HG02870 (cell line): ENCODE results near the gene SVOPL.
"Not testable (repeated sequence)": the region's sequence is repeated elsewhere in the genome, so short reads cannot be mapped to it uniquely, and the experiment has no call there.

ENCODE experiments used
- ATAC-seq: cut with Tn5 transposase; IDR thresholded peaks from one replicate; pipeline ENCODE4 v1.9.1; 2021; ENCODE audit warnings: mild to moderate bottlenecking, moderate library complexity; ENCODE audit not compliant: unreplicated experiment

Gene SVOPL

DNA sequence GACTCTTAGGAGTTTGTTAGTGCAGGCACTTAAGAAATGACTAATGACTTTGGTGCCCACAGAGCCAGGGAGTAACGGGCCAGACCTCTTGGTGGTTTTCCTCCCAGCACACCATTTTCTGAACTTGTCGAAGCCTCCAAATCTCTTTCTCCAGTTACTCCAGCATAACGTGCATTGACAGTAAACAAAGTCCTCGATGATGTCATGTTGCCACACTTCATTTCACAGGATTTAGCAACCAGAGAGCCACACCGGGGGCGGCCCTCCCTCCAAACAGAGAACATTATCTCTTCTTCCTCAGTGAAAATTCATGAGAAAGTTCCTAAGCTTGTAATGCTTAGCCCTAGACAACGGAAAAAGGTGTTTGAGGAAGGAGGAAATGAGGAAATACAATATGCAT, 4.0 kb upstream of the SVOPL start:
- ATAC-seq: no peak

DNA sequence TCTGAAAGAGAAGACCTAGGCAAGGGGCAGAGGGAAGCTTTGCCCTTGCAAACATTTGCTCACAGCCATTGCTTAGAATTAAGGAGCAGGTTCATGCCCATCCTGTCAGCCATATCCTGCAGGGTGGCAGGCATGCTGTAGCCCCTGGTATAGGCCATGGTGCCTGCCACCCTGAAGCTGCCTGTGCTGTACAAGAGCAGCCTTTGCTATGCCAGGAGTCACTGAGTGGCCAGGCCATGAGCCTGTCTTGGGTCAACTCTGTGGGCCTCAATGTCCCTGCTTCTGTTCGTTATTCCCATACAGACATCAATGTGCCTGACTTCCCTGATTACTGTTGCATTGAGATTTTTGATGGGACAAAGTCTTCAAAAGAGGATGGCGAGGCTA, 368 bp upstream of the SVOPL start:
- ATAC-seq: no peak

DNA sequence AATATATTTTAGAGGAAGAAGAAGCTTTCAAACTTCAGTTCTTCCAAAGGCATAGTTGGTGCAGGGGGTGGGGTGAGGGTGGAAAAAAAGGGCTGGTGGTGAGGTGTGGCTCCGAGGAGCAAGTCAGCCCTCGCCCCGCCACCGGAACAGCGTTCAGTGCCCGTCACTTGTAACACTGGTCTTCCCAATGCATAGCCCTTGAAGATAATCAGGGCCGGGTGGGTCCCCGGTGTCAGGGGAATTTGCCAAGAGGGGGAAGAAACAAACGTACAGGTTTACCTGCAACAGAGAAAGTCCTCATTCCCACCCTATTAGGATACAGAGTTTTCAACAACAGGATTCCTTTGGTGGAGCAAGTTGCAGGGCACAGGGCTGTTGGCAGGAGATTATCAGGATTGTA, 1.5 kb downstream of the SVOPL start:
- no peak for ATAC-seq

DNA sequence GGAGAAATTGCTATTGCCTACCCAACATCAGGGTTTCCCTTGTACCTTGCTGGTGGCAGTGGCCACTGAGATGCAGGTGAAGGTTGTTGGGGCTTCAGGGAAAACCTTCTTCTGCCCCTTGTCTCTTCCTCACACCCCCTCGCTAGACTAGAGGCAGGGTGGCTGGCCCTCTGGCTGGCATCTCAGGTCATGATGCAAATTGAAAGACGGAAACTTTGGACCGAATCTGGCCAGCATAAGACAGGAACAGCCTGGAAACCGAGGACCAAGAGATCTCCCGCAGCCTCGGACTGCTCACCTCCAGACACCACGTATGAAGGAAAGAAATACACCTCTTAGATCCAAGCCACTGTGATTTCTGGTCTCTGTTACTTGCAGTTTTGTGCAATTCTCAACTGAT, 2.9 kb downstream of the SVOPL start:
- no peak for ATAC-seq

DNA sequence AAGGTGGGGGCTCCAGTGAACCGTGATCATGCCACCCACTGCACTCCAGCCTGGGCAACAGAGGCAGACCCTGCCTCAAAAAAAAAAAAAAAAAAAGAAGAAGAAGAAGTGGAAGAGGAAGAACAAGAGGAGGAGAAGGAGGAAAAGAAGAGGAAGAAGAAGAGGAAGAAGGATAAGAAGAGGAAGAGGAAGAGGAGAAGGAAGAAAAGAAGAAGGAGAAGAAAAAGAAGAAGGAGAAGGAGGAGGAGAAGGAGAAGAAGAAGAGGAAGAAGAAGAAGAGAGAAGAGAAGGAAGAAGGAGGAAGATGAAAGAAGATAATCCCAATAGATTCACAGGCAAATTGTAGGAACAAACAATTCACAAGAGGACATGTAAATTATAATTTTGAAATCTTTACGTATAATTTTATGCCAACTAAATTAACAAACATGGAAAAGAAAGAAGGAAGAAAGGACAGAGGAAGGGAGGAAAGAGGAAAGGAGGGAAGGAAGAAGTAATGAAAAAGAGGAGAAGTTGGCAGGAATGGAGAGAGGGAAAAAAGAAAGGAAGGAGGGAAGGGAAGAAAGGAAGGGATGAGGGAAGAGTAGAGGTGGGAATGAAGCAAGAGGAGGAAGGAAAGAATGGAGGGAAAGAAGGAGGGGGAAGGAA, 3.5 kb downstream of the SVOPL start:
- ATAC-seq: no peak

DNA sequence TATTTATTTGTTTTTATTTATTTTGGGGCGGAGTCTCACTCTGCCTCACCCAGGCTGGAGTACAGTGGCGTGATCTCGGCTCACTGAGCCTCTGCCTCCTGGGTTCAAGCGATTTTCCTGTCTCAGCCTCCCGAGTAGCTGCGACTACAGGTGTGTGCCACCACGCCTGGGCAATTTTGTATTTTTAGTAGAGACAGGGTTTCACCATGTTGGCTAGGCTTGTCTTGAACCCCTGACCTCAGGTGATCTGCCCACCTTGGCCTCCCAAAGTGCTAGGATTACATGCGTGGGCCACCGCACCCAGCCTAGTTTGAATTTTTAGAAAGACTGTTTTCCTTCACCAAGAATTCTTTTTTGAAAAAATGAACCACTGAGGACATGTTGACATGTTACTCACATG, 5.4 kb downstream of the SVOPL start:
- not testable (repeated sequence) for ATAC-seq

DNA sequence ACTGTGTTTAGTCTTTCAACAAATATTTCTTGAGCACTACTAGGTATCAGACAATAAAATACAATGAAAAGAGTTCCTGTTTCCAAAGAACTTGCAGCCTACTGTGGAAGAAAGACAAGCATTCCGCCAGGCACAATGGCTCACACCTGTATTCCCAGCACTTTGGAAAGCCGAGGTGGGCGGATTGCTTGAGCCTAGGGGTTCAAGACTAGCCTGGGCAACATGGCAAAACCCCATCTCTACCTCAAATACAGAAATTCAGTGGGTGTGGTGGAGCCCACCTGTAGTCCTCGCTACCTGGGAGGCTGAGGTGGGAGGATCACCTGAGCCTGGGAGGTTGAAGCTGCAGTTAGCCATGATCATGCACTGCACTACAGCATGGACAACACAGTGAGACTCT, 6.1 kb downstream of the SVOPL start:
- no peak for ATAC-seq

DNA sequence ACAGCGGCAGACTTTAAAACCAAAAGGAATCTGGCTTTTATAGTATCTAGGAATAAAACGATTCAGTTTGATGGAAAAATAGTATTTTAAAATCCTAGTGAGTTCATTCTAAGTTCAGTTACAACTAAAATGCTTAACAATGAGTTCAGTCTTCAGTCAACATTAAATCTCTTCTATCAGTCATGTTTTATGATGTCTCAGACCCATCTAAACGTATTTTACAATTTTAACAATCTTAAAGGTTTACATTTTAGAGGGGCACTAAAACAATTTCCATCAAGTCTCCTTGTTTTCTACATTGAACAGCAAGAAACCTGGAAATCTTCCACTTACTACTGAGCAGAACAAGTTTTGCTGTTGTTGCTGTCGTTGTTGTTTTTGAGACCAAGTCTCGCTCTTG, 10.0 kb downstream of the SVOPL start:
- ATAC-seq: no peak

DNA sequence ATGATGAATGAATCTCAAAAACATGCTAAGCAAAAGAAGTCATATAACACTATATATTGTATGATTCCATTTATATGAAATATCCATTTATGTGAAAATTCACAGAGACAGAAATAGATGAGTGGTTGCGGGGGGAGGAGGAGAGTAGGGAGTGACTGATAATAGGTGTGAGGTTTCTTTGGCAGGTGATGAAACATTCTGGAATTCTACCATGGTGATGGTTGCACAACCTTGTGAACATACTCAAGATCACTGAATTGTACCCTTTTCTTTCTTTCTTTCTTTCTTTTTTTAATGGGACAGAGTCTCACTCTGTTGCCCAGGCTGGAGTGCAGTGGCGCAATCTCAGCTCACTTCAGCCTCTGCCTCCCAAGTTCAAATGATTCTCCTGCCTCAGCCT, 10.7 kb downstream of the SVOPL start:
- ATAC-seq: no peak

DNA sequence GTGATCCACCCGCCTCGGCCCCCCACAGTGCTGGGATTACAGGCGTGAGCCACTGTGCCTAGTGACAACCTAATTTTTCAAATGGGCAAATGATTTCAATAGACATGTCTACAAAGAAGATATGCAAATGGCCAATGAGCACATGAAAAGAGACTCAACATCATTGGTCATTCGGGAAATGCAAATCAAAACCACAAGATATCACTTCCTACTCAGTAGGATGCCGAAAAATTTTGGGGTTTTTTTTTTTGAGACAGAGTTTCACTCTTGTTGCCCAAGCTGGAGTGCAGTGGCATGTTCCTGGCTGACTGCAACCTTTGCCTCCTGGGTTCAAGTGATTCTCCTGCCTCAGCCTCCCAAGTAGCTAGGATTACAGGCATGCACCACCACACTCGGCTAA, 13.1 kb downstream of the SVOPL start:
- ATAC-seq: not testable (repeated sequence)

DNA sequence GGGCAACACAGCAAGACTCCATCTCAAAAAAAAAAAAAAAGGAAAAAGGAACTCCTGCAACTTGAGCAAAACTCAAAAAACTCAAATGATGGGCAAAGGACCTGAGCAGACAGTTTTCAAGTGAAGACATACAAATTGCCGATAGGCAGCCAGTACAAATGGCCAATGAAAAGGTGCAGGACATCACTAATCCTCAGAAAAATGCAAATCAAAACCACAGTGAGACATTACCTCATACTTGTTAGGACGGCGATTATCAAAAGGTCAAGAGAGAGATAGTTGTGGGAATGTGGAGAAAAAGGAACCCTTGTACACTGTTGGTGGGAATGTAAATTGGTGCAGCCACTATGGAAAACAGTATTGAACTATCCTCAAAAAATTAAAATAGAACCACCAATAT, 16.8 kb downstream of the SVOPL start:
- ATAC-seq: no peak

DNA sequence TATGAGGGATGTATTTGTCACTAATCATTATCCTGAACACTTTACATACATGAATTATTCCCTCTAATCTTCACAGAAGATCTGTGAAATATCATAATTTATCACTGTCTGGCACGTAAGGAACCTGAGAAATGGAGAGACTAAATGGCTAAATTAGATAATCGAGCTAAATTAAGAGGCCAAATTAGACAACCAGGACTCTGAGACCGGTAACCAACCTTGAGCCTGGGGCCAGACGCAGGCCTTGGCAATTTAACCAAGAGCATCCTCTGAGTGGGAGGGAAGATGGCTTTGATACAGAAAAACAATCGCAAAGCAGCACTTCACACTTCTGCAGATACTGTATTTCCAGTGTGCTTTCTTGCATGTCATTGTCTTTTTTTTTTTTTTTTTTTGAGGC, 21.4 kb downstream of the SVOPL start:
- ATAC-seq: no peak

DNA sequence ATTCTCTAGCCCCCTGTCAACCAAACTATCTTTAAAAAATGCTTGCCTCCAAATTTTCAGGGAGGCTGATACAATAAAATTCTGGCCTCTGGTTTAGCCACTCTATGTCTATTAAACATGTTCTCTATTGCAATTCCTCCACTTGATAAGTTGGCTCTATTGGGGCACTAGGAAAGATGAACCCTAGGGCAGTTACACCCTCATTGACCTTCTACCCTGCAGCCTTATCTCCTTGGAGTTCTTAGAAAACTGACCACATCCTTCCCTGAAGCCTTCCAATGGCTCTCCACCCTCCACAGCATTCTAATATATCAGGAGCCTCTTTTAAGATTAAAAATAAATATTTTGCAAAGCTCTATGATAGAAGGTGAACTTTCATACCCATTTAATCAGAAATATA, 30.6 kb downstream of the SVOPL start:
- no peak for ATAC-seq

DNA sequence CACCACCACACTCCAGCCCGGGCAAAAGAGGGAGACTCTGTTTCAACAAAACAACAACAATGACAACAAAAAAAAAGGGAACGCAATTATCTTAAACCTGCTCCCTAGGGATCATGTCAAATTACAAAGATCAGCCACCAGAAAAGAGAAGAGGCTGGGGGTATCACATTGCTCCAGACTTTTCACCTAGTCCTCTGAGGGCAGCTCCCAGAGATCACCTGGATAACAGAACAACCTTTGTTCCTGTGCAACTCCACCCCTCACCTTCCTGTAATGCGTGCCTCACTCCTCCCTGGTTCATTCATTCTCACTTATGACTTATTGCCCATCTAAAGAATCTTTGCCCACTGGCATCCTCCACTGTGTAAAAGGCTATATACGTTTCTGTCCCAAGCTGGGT, 31.8 kb downstream of the SVOPL start:
- no peak for ATAC-seq

DNA sequence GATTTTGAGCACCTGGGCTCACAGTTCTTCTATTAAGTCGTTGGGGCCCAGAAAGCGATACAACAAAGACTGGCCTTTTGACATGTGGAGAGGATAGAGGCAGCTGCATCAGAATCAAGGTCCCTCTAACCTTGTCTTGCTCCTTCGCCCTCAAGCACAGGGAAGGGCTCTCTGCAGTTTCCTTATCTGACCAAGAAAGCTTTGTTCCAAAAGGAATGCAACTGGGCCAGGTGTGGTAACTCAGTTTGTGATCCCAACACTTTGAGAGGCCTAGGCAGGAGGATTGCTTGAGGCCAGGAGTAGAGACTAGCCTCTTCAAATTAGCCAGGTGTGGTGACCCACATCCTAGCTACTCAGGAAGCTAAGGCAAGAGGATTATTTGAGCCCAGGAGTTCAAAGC, 32.2 kb downstream of the SVOPL start:
- ATAC-seq: no peak

DNA sequence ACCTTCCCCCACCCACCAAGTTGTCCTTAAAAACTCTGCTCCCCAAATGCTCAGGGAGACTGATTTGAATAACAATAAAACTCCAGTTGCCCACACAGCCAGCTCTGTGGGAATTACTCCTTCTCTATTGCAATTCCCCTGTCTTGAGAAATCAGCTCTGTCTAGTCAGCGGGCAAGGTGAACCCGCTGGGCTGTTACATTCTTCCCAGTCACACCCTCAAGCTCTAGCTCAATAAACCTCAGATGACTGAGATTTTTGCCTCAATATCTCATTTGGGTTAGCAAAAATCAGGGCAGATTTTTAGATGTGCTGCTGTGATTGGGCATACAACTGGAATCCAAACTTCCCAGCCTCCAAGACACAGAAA, 32.9 kb downstream of the SVOPL start:
- ATAC-seq: no peak

DNA sequence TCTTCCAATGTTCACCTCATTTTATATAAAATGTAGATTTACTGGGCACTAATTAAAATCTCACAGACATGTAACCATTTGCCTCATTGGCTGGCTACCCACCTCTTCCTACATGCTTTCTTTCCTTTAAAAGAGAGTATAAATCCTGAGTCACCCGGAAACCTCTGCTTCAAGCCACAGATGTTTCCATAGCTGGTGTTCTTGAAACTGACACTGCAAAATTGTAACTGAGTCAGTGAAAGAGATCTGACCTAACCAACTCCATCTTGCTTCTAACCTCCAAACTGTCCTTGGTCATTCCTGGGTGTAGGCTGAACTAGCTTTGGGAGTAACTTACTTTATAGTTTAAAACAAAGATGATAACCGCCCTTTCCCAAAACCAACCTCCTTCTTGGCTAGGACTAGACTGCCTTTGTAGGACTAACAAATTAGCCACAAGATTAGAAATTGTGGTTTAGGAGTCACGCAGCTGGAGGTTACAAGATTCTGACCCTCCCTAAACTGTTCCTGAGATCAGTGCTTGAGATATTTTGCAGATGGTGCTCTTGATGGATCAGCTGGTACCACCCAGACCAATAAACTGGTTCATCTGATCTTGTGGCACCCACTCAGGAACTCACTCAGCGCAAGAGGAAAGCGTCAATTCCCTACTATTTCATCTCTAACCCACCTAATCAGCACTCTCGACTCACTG, 33.5 kb downstream of the SVOPL start:
- no peak for ATAC-seq

DNA sequence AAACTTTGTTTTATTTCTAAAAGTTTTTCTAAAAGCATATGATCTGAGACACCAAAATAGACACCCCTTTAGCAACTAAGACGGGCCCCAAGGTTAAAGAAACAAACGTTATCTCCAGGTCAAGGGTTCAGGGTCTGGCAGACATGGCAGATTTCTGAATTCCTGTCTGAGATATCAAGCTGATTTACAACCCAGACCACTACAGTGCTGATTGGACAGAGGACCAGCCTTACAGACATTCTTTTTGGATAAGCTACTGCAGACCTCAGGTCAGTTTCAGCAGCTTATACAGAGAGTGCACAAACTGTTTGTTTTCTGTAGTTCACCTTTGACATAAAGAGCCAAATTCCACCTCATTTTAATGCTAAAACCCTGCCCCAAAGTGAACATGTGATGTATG, 34.8 kb downstream of the SVOPL start:
- no peak for ATAC-seq

DNA sequence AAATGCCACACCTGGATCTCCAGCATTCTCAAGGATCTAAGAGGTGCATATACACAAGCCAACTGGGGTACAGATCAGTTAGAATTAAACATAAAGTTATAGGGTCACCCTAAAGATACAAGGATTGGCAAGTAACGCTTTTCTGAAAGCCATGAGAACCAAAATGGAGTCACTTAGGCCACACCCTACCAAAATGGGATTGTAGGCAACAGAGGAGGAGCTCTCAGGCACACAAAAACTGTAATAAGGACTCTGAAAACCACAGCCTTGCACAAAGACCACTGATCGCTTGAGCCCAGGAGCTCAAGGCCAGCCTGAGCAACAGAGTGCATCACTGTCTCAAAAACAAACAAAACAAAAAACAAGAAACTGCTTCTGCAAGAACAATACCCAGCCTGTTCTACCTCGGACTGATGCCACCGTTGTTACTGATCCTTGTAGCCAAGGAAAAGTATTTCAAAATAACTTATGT, 35.5 kb downstream of the SVOPL start:
- no peak for ATAC-seq

DNA sequence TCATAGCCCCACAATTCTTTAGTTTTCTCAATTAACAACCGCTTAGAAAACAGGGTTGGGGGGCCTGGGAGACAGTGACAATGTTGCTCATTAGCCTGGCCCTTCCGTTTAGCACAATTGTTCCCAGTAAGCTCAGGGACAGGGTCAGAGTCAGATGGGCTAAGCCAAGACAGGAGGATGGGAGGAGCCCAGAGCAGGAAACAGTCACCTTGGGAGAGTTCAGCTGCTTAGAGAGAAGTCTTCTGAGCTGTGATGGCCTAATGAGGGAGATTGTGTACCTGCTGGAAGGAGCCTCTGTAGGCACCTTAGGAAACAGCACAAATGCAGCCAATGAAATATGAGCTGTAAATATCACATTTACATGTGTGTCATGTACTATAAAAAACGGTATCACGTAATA, 35.9 kb downstream of the SVOPL start:
- no peak for ATAC-seq

DNA sequence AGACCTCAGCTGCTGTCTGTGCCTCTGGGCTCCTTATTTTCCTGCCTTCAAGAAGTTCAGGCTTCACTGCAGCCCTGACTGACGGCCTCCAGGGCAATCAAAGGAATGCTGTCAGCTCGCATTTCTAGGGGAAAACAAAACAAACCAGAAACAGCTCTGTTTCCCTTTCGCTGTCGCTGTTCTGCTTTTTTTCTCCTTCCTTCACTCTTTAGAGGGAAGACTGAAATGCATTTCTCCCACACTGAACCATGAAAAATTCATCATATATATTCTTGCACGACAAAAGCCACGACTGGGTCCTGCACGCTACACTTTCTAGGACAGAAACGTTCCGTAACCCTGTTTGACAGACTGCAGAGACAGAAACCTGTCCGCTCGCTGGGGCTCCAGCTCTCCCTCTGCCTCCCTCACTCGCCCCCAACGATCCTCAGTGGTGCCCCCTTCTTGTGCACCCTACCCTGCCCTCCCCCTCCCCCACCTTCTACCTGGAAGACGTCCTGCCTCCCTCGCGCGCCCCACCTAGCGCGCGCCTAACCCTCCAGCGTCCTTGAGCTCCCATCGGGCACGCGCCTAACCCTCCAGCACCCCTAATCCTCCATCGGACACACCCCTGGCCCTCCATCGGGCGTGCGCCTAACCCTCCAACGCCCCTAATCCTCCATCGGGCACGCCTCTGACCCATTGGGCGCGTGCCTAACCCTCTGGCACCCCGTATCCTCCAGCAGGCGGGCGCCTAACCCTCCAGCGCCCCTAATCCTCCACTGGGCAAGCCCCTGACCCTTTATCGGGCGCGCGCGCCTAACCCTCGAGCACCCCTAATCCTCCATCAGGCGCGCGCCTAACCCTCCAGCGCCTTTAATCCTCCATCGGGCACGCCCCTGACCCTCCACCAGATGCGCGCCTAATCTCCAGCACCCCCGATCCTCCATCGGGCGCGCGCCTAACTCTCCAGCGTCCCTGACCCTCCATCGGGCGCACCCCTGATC, 37.1 kb downstream of the SVOPL start:
- ATAC-seq: no peak

DNA sequence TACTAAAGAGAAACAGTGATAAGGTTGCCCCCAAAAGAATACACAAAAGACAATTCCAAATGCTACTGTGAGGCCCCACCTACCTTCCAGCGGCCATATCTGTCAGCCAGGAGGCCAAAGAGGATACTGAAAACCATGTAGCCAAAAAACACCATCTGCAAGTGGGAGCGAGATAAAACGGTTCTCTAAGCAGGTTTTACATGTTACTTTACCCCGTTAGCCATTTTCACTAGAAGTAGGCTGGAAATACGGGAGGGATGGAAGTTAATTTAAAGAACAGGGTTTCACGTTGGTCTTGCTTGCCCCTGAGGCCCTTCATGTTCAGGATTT, 38.2 kb downstream of the SVOPL start:
- ATAC-seq: no peak
